Measurements from ENCODE around the gene SIGLEC15. TPM values are rescaled to one million over a fixed set of nuclear protein-coding genes. Genes with fewer than 3 reads are reported as not detected.

Gene SIGLEC15
- total RNA-seq, 1 experiment from 2014 or later, result 0.13 TPM

GRCh38 chr18:45889419-45890064 is 64.1 kb downstream of the SIGLEC15 start:
- Histone ChIP-seq H2BK20ac (ENCODE audit: low read depth, low read length, poor library complexity, severe bottlenecking) (no peak overlapping the region), H3K79me2 (ENCODE audit: insufficient read depth, low read length) (no peaks in the 10 kb centered on the region), H3K23me2 (ENCODE audit: insufficient read length, low read depth, low read length, poor library complexity, severe bottlenecking) (no peaks in the 10 kb centered on the region), H3K79me1 (ENCODE audit: insufficient read depth, low read depth, low read length, poor library complexity, severe bottlenecking) (no peaks in the 10 kb centered on the region), H2BK15ac (ENCODE audit: low read depth, low read length) (no peak overlapping the region), H3K9me3 (ENCODE audit: control insufficient read depth, low read depth, low read length) (no peaks in the 10 kb centered on the region), H3K27ac (ENCODE audit: insufficient read length, low read depth, low read length) (no peak overlapping the region), H3K9ac (ENCODE audit: extremely low read depth, insufficient read length, low read length) (no peak overlapping the region), H2BK120ac (ENCODE audit: low read depth, low read length, poor library complexity, severe bottlenecking) (no peak overlapping the region), H3K23ac (ENCODE audit: insufficient read length, low read depth, low read length) (no peak overlapping the region), H3K18ac (ENCODE audit: insufficient read length, low read depth, low read length) (no peak overlapping the region), H4K20me1 (ENCODE audit: control insufficient read depth, insufficient read depth, insufficient read length) (no peaks in the 10 kb centered on the region), H3K4me2 (ENCODE audit: insufficient read depth, insufficient read length, low read length) (no peak overlapping the region), H3K56ac (ENCODE audit: insufficient read length, low read depth, low read length) (no peak overlapping the region), H2AK5ac (ENCODE audit: insufficient read length, low read length) (no peak overlapping the region), H2BK12ac (ENCODE audit: insufficient read length, low read depth, low read length) (no peak overlapping the region), H2BK5ac (ENCODE audit: insufficient read length, low read length) (no peak overlapping the region), H3K14ac (ENCODE audit: insufficient read depth, low read length) (no peak overlapping the region), H3K27me3 (ENCODE audit: insufficient read depth, low read length) (no peaks in the 10 kb centered on the region), H4K8ac (replicated peaks; ENCODE audit: insufficient read length, low read depth, low read length) (no peak overlapping the region), H3T11ph (ENCODE audit: low read length) (no peak overlapping the region), H4K5ac (ENCODE audit: insufficient read length, low read depth, low read length) (no peak overlapping the region), H3K4me1 (ENCODE audit: insufficient read depth, low read length) (no peaks in the 10 kb centered on the region), H3K4ac (ENCODE audit: low read depth, low read length) (no peak overlapping the region), H2AFZ (ENCODE audit: low read length) (no peak overlapping the region), H4K91ac (ENCODE audit: insufficient read length, low read depth, low read length) (no peak overlapping the region)
- H3K27ac Mint-ChIP-seq, result no peak overlapping the region
- no peak for TF ChIP-seq CTCF (conservative IDR thresholded peaks at IDR 0.05)
- DNase-seq, result no peak
- H3K9me3 Mint-ChIP-seq, result no peaks in the 10 kb centered on the region
- H3K27me3 Mint-ChIP-seq (ENCODE audit: low read depth), result no peaks in the 10 kb centered on the region
- H3K36me3 Mint-ChIP-seq (ENCODE audit: insufficient read depth in 1 of 3, low read depth in 3 of 3), result peaks cover 0 to 13% (median 6%) of the 10 kb centered on the region in 3 experiments; a peak in 3 of 7 replicates
- no peak overlapping the region for H3K4me3 Mint-ChIP-seq
- WGBS (ENCODE audit: extremely low coverage, insufficient read length, low lambda C conversion rate), result no CpG with 5 or more reads among the region's 3 CpGs
- H3K4me1 Mint-ChIP-seq, result no peaks in the 10 kb centered on the region

All from H9 (cell line).